ENCODE data around the gene RAB7B. TPM values are rescaled to one million over a fixed set of nuclear protein-coding genes. Genes with fewer than 3 reads are reported as not detected.

The RAB7B gene
- total and polyA plus RNA-seq, 2 of the 13 experiments (the other 11 are each of a cell fraction or from before 2014, with no cell fraction given): 0.05 to 0.46 TPM

GRCh38 chr1:205991237-205991636 lies 12.0 kb downstream of the RAB7B start (continued):
- TF ChIP-seq ZHX2 (IDR thresholded peaks at IDR 0.05; ENCODE audit: low read depth) (no peak), ZHX2 (CRISPR knock-in tag; IDR thresholded peaks at IDR 0.05; ENCODE audit: borderline replicate concordance) (no peak), ZNF746 (CRISPR knock-in tag; IDR thresholded peaks at IDR 0.05) (no peak), NBN (conservative IDR thresholded peaks at IDR 0.05) (no peak), TRIM24 (CRISPR knock-in tag; IDR thresholded peaks at IDR 0.05) (no peak), ZNF619 (CRISPR knock-in tag; IDR thresholded peaks at IDR 0.05) (no peak), ZNF124 (CRISPR knock-in tag; IDR thresholded peaks at IDR 0.05) (no peak), BRD4 (CRISPR knock-in tag; IDR thresholded peaks at IDR 0.05) (no peak), ISX (CRISPR knock-in tag; conservative IDR thresholded peaks at IDR 0.05) (no peak), ZC3H4 (CRISPR knock-in tag; IDR thresholded peaks at IDR 0.05; ENCODE audit: borderline replicate concordance) (no peak), CSRNP1 (CRISPR knock-in tag; IDR thresholded peaks at IDR 0.05) (no peak), KLF13 (CRISPR knock-in tag; IDR thresholded peaks at IDR 0.05) (no peak)
